ENCODE data around the gene SLC39A11.
"Not testable (repeated sequence)": the region's sequence is repeated elsewhere in the genome, so short reads cannot be mapped to it uniquely, and the experiment has no call there.

Gene SLC39A11

GRCh38 chr17:73007407-73007806 is 85.1 kb downstream of the SLC39A11 start:
- no peak for DNase-seq (ENCODE audit: low read depth)

GRCh38 chr17:73005360-73005759 is 87.1 kb downstream of the SLC39A11 start:
- DNase-seq (ENCODE audit: low read depth), result no peak

- no peak for DNase-seq (ENCODE audit: low read depth)
Observed at GRCh38 chr17:73003487-73003886, 89.0 kb downstream of the SLC39A11 start.

GRCh38 chr17:73000832-73001231 is 91.7 kb downstream of the SLC39A11 start:
- no peak for DNase-seq (ENCODE audit: low read depth)

- not testable (repeated sequence) for DNase-seq (ENCODE audit: low read depth)
Observed at GRCh38 chr17:72999474-72999873, 93.0 kb downstream of the SLC39A11 start.

GRCh38 chr17:72998343-72998742 is 94.1 kb downstream of the SLC39A11 start:
- no peak for DNase-seq (ENCODE audit: low read depth)

- no peak for DNase-seq (ENCODE audit: low read depth)
Observed at GRCh38 chr17:72997559-72997958, 94.9 kb downstream of the SLC39A11 start.

- DNase-seq (ENCODE audit: low read depth), result no peak
Observed at GRCh38 chr17:72996791-72997190, 95.7 kb downstream of the SLC39A11 start.

GRCh38 chr17:72995008-72995656 is 97.4 kb downstream of the SLC39A11 start:
- DNase-seq (ENCODE audit: low read depth), result no peak

GRCh38 chr17:72992783-72993467 is 99.6 kb downstream of the SLC39A11 start:
- DNase-seq (ENCODE audit: low read depth), result peak; percentile 18

GRCh38 chr17:72991651-72992050 is 100.8 kb downstream of the SLC39A11 start:
- no peak for DNase-seq (ENCODE audit: low read depth)

GRCh38 chr17:72989074-72989610 is 103.3 kb downstream of the SLC39A11 start:
- DNase-seq (ENCODE audit: low read depth), result no peak

GRCh38 chr17:72988451-72988850 is 104.0 kb downstream of the SLC39A11 start:
- no peak for DNase-seq (ENCODE audit: low read depth)

- DNase-seq (ENCODE audit: low read depth), result no peak
Observed at GRCh38 chr17:72987166-72987565, 105.3 kb downstream of the SLC39A11 start.

- DNase-seq (ENCODE audit: low read depth), result peak; percentile 36
Observed at GRCh38 chr17:72985882-72986720, 106.4 kb downstream of the SLC39A11 start.

- no peak for DNase-seq (ENCODE audit: low read depth)
Observed at GRCh38 chr17:72984926-72985325, 107.6 kb downstream of the SLC39A11 start.

GRCh38 chr17:72984145-72984925 is 108.2 kb downstream of the SLC39A11 start:
- no peak for DNase-seq (ENCODE audit: low read depth)

- no peak for DNase-seq (ENCODE audit: low read depth)
Observed at GRCh38 chr17:72982680-72983079, 109.8 kb downstream of the SLC39A11 start.

GRCh38 chr17:72978593-72979218 is 113.8 kb downstream of the SLC39A11 start:
- DNase-seq (ENCODE audit: low read depth), result no peak

- DNase-seq (ENCODE audit: low read depth), result no peak
Observed at GRCh38 chr17:72977771-72978417, 114.6 kb downstream of the SLC39A11 start.

Measured in activated T-cell treated with anti-CD3 and anti-CD28 coated beads for 24 hours (primary cell).